GM19397 (cell line): ENCODE results near the gene GPD1.
A peak's percentile ranks its signal among the peaks of the same experiment; 100 is the strongest.

Experiments
- ATAC-seq: cut with Tn5 transposase; IDR thresholded peaks from one replicate; pipeline ENCODE4 v1.9.1; 2021; ENCODE audit warnings: mild to moderate bottlenecking, moderate library complexity; ENCODE audit not compliant: unreplicated experiment

GPD1 gene

DNA sequence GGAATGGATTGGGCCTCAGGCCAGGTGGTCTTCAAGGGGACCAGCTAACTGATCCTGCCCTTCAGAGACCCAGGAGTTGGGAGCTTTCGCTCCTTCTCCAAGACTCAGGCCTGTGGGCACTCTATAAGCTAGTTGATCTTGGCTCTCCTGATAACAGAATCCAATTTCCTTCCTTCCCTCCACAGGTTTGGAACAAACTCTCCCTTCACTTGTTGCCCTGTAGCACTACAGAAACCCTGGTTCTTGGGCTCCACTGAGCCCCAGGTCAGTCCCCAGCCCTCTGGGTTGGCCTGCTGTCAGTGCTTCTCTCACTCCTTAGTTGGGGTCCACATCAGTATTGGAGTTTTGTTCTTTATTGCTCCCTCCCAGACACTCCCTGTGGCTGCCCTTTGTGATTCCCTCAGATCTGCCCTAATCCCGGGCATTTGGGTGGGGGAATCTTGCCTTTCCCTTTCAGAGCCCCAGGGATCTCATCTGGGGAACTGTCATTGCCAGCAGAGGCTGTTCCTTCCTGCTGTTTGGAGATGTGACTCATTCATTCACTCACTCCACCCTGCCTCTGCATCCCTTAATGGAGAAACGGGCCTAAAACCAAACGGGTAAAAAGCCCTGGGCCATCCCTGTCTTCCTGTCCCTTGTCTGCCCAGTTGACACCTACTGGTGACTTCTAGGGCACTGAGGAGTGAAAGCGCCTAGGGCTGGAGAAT is 4.4 kb upstream of the GPD1 start:
- ATAC-seq: no peak

DNA sequence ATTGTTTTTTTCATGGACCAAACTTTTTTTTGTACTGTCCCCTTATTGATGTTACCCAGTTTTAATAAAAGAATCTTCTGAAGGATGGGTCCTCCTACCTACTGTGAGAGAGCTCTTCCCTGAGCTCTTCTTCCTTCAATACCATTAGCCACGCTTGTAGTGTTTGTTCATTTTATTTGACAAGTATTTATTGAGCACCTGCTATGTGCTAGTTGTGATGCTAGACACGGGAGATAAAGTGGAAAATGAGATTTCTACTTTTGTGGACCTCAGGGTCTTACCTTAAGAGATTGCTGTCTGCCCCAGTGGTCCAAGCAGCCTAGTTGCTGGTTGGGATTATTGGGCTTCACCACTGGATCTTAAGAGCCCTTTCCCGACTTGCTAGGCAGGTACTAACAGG is 3.2 kb upstream of the GPD1 start:
- ATAC-seq: no peak

DNA sequence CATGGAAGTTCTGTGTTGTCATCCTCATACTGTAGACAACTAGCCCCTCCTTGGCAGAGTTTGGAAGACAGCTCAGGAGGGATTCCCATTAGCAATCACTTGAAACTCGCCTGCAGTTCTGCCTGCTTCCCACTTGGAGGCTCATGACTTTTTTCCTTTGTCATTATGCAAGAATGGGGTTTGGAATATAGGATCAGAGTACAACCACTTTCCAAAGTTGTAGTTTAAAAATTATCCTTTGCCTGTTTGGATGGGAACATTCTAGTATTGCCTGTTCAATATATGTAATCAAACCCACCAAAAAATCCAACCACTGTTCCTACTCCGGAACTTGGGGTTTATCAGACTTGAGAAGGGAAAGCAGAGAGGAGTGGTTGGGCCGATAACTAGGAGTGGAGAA is 2.1 kb upstream of the GPD1 start:
- no peak for ATAC-seq

- ATAC-seq: no peak
Observed at GRCh38 chr12:50102131-50102531, 1.7 kb upstream of the GPD1 start.

GRCh38 chr12:50102646-50103309 is 1.0 kb upstream of the GPD1 start:
- ATAC-seq: no peak

GRCh38 chr12:50103351-50103750 is 457 bp upstream of the GPD1 start:
- ATAC-seq: no peak

DNA sequence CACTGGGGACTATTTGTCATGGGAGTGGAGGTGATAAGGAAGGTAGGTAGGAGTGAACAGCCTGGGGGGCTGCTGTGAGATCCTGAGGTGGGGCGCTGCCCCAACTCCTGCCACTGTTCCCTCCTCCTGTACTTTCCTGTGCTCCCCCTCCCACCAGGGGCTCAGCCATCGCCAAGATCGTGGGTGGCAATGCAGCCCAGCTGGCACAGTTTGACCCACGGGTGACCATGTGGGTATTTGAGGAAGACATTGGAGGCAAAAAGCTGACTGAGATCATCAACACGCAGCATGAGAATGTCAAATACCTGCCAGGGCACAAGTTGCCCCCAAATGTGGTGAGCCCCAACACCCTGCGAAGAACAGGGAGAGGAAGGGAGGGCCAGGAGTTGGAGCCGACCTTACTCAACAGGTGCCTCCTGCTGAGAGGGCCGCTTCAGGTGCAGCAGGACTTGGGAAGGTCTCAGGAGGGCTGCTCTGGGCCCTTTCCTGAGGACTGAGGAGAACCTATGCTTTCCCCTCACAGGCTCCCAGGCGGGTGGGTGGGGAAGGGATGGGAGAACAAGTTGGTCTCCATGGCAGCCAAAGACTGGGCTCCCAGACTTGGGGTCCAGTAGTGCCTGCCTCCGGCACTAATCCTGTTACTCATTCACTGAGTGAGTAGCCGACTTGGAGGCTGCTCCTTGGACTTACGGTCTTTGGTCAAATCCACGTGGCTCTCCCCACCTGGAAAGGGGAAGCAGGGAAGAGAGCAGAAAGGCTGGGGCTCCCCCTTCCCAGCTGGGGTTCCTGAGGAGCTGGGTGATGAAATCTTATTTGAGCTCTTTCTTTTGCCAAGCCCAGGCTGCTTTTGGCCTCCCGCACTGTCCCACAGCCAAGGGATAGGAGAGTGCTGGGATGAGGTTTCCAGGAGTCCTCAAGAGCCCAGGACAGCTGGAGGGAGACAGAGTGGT is 884 bp downstream of the GPD1 start:
- ATAC-seq: no peak

DNA sequence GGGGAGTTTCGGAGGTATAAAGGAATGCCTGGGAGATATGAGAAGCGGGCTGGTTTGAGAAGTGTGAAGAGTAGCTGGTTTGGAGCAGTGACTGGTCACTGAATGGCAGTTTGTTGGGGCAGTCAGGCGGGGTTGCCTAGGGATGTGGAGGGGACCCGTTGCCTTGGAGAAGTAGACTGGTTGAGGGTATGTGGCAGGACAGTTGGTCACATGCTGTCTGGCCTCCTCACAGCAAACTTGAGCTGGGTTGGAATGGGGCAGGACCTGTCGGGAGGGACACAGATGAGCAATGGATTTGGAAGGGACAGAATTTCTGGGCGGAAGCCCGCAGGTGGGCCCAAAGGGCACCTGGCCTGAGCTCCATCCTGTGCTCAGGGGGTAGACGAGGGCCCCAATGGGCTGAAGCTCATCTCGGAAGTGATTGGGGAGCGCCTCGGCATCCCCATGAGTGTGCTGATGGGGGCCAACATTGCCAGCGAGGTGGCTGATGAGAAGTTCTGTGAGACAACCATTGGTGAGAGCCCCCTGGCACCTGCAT is 2.2 kb downstream of the GPD1 start:
- no peak for ATAC-seq

DNA sequence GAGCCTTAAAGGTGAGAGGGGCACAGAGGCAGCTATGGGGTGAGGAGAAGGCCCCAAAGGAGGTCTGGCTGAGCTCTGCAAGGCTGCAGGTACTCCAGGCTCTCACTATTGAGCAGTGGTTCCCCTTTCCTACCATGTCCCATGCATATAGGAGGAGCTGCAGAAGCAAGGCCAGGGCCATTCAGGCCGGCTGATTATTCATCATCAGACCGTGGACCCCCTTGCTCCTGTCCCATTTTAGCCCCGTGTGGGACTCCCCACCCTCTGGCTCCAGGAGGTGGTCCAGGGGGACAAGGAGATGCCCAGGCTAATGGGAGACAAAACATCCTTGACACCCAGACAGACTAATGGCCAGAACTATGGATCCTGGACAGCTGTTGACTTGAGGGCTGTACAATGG is 3.1 kb downstream of the GPD1 start:
- no peak for ATAC-seq

DNA sequence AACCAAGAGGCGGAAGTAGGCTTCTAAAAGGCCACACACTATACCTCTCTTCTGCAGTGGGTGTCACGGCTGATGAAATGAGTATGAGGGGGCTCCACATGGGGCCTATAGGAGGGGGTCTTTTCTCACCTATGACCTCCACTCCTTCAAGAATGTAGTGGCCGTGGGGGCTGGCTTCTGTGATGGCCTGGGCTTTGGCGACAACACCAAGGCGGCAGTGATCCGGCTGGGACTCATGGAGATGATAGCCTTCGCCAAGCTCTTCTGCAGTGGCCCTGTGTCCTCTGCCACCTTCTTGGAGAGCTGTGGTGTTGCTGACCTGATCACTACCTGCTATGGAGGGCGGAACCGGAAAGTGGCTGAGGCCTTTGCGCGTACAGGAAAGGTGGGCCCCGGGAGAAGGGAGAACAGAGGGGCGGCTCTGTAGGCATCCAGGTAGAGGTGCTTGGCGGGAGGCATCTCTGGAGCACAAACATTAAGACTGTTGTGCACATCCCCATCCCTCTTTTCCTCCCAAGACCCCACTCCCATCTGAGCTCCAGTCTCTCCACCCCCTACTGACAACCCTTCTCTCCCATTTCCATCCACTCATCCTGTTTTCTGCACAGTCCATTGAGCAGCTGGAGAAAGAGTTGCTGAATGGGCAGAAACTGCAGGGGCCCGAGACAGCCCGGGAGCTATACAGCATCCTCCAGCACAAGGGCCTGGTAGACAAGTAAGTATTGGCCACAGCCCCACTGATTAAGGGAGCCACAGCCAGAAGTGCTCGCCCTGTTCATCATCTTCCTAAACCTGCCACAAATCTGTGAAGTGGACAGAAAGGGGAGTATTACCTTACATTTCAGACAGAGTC is 3.8 kb downstream of the GPD1 start:
- no peak for ATAC-seq

DNA sequence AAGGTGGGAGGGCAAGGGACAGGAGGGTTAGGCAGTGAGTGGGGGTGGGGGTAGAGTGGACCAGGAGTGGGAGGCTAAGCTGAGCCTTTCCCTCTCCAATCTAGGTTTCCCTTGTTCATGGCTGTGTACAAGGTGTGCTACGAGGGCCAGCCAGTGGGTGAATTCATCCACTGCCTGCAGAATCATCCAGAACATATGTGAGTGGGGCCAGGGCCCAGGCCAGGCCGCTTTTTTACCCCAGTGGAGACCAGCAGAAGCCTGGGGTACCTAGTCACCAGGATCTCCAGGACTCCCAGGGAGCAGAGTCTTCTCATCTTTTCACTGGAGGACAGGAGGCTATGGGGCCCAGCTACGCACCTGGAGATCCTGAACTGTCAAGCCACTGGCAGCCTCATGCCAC is 5.5 kb downstream of the GPD1 start:
- no peak for ATAC-seq

DNA sequence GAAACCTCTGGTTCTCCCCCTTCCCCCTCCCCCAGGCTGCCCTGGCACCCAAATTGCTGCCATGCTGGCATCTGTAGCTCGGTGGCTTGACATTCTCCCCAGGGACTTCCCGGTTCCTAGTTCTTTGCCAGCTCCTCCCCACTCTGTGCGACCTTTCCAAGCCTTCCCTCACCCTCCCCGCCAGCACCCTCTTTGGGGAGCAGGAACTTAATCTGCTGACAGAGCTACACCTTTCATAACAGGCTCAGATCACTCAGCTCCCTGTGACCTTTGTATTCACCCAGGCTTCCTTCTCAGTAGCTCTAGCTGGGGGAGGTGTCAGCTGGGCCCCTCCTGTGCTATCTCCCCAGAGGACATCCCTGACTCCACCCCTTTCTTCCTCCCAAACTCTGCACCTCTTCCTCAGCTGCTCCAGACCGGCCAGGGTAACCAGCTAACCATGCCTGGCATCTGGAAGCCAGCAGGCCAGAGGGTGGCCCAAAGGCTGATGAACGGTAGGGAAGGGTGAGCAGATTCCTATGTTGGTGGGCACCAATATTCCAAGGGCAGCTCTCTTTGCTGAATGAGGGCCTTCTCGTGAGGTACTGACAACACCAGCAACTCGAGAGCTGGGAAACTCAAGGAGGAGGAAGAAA is 6.4 kb downstream of the GPD1 start:
- ATAC-seq: no peak

DNA sequence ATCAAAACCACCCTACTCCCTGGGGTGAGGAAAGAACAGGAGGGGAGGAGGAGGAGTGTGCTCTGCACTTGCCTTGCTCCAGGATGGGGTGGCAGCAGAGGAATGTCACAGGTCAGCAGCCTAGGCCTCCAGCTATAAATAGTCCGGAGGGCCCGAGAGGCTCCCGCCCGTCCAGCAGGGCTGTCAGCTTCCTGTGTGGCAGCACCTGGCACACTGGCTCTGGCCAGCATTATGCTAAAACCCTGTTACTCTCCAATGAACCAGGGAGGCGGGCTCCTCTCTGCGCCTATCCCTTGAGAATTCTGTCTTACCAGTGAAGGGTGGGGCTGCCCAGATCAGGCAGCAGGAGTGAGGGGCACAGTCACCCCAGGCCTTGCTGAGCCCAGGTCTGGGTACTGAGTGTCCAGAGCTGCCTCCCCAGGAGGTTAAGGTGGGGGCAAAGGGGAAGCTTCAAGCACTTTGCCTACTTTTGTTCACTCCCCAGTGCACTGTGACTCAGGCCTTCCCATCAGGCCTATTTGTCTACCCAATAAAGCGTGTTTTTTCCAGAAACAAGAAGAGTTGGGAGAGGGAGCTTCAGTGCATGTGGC is 7.0 kb downstream of the GPD1 start:
- no peak for ATAC-seq

DNA sequence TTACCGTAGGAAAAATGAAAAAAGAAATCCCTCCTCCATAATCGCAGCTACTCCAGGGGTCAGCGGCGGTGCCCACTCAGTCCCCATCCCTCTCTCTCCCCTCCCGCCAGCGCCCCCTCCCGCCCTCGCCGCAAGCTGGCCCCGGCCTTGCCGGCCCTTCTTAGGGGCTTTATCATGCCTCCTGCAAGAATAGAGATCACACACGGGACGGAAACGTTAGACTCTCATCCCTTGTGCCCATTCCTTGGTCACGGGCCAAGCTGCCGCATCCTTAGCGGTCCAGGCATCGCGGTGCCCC is 7.5 kb downstream of the GPD1 start:
- ATAC-seq: peak; percentile 4

- ATAC-seq: peak; percentile 83
Observed at GRCh38 chr12:50111693-50112455, 8.1 kb downstream of the GPD1 start, which contains the start of gene COX14. TSS of gene COX14 (plus strand) at chr12:50112236. CDS start at chr12:50120044, 7,808 bp downstream.

GRCh38 chr12:50112456-50113218 is 8.8 kb downstream of the GPD1 start:
- ATAC-seq: no peak

DNA sequence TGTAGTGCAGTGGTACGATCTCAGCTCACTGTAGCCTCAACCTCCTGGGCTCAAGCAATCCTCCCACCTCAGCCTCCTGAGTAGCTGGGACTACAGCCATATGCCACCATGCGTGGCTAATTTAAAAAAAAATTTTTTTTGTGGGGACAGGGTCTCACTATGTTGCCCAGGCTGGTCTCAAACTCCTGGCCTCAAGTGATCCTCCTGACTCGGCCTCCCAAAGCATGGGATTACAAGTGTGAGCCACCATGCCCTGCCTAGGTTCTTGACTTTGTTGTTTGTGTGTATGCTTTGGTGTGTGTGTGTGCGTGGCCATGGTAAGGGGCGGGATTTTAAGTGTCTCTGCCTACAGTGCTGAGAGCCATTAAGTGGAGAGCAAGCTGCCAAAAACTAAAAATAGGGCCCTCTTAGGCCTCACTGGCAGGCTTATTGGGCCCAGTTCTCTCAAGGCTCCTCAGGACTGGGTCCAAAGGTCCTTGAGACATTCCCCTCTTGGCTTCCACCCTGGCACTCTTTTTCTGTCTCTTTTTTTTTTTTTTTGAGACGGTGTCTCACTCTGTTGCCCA is 13.3 kb downstream of the GPD1 start:
- ATAC-seq: no peak

DNA sequence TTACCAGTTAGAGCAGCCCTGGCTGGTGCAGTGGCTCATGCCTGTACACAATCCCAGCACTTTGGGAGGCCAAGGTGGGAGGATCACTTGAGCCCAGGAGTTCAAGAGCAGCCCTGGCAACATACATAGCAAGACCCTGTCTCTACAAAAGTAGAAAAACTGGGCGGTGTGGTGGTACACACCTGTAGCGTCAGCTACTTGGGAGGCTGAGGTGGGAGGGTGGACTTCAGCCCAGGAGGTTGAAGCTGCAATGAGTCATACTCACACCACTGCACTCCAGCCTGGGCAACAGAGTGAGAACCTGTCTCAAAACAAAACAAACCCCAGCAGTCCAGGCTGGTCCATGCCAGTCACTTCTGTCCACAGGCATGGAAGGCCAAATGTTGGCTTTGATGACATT is 15.6 kb downstream of the GPD1 start:
- ATAC-seq: no peak
